Measurements from ENCODE around the gene IGDCC3.

- no peak for TF ChIP-seq PREB (CRISPR knock-in tag; IDR thresholded peaks at IDR 0.05; ENCODE audit: borderline replicate concordance)
- TF ChIP-seq NR3C1 (CRISPR knock-in tag; conservative IDR thresholded peaks at IDR 0.05; ENCODE audit: low read depth) = no peak
- TF ChIP-seq, protein P1, sequence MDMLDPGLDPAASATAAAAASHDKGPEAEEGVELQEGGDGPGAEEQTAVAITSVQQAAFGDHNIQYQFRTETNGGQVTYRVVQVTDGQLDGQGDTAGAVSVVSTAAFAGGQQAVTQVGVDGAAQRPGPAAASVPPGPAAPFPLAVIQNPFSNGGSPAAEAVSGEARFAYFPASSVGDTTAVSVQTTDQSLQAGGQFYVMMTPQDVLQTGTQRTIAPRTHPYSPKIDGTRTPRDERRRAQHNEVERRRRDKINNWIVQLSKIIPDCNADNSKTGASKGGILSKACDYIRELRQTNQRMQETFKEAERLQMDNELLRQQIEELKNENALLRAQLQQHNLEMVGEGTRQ (CRISPR knock-in tag; IDR thresholded peaks at IDR 0.05) = no peak
- peak; percentile 56; the same call in 1 of the 2 replicates for TF ChIP-seq CTCF (IDR thresholded peaks at IDR 0.05)
- TF ChIP-seq, protein P2, sequence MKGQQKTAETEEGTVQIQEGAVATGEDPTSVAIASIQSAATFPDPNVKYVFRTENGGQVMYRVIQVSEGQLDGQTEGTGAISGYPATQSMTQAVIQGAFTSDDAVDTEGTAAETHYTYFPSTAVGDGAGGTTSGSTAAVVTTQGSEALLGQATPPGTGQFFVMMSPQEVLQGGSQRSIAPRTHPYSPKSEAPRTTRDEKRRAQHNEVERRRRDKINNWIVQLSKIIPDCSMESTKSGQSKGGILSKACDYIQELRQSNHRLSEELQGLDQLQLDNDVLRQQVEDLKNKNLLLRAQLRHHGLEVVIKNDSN (CRISPR knock-in tag; IDR thresholded peaks at IDR 0.05) = no peak; the same call in 1 of the 2 replicates
- peak; percentile 81 for TF ChIP-seq MAX (CRISPR knock-in tag; IDR thresholded peaks at IDR 0.05)
- no peak for TF ChIP-seq RELA (CRISPR knock-in tag; IDR thresholded peaks at IDR 0.05; ENCODE audit: borderline replicate concordance)
- TF ChIP-seq, protein P3, sequence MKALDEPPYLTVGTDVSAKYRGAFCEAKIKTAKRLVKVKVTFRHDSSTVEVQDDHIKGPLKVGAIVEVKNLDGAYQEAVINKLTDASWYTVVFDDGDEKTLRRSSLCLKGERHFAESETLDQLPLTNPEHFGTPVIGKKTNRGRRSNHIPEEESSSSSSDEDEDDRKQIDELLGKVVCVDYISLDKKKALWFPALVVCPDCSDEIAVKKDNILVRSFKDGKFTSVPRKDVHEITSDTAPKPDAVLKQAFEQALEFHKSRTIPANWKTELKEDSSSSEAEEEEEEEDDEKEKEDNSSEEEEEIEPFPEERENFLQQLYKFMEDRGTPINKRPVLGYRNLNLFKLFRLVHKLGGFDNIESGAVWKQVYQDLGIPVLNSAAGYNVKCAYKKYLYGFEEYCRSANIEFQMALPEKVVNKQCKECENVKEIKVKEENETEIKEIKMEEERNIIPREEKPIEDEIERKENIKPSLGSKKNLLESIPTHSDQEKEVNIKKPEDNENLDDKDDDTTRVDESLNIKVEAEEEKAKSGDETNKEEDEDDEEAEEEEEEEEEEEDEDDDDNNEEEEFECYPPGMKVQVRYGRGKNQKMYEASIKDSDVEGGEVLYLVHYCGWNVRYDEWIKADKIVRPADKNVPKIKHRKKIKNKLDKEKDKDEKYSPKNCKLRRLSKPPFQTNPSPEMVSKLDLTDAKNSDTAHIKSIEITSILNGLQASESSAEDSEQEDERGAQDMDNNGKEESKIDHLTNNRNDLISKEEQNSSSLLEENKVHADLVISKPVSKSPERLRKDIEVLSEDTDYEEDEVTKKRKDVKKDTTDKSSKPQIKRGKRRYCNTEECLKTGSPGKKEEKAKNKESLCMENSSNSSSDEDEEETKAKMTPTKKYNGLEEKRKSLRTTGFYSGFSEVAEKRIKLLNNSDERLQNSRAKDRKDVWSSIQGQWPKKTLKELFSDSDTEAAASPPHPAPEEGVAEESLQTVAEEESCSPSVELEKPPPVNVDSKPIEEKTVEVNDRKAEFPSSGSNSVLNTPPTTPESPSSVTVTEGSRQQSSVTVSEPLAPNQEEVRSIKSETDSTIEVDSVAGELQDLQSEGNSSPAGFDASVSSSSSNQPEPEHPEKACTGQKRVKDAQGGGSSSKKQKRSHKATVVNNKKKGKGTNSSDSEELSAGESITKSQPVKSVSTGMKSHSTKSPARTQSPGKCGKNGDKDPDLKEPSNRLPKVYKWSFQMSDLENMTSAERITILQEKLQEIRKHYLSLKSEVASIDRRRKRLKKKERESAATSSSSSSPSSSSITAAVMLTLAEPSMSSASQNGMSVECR (CRISPR knock-in tag; IDR thresholded peaks at IDR 0.05; ENCODE audit: borderline replicate concordance) = no peak
- TF ChIP-seq, protein P4, sequence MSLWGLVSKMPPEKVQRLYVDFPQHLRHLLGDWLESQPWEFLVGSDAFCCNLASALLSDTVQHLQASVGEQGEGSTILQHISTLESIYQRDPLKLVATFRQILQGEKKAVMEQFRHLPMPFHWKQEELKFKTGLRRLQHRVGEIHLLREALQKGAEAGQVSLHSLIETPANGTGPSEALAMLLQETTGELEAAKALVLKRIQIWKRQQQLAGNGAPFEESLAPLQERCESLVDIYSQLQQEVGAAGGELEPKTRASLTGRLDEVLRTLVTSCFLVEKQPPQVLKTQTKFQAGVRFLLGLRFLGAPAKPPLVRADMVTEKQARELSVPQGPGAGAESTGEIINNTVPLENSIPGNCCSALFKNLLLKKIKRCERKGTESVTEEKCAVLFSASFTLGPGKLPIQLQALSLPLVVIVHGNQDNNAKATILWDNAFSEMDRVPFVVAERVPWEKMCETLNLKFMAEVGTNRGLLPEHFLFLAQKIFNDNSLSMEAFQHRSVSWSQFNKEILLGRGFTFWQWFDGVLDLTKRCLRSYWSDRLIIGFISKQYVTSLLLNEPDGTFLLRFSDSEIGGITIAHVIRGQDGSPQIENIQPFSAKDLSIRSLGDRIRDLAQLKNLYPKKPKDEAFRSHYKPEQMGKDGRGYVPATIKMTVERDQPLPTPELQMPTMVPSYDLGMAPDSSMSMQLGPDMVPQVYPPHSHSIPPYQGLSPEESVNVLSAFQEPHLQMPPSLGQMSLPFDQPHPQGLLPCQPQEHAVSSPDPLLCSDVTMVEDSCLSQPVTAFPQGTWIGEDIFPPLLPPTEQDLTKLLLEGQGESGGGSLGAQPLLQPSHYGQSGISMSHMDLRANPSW (CRISPR knock-in tag; conservative IDR thresholded peaks at IDR 0.05; ENCODE audit: low read depth) = no peak
- TF ChIP-seq ZNF317 (CRISPR knock-in tag; IDR thresholded peaks at IDR 0.05; ENCODE audit: borderline replicate concordance, low read depth) = no peak
- TF ChIP-seq NR2C2 (CRISPR knock-in tag; IDR thresholded peaks at IDR 0.05) = no peak
- TF ChIP-seq, protein P5, sequence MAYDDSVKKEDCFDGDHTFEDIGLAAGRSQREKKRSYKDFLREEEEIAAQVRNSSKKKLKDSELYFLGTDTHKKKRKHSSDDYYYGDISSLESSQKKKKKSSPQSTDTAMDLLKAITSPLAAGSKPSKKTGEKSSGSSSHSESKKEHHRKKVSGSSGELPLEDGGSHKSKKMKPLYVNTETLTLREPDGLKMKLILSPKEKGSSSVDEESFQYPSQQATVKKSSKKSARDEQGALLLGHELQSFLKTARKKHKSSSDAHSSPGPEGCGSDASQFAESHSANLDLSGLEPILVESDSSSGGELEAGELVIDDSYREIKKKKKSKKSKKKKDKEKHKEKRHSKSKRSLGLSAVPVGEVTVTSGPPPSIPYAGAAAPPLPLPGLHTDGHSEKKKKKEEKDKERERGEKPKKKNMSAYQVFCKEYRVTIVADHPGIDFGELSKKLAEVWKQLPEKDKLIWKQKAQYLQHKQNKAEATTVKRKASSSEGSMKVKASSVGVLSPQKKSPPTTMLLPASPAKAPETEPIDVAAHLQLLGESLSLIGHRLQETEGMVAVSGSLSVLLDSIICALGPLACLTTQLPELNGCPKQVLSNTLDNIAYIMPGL (CRISPR knock-in tag; IDR thresholded peaks at IDR 0.05) = no peak
- TF ChIP-seq, protein P6, sequence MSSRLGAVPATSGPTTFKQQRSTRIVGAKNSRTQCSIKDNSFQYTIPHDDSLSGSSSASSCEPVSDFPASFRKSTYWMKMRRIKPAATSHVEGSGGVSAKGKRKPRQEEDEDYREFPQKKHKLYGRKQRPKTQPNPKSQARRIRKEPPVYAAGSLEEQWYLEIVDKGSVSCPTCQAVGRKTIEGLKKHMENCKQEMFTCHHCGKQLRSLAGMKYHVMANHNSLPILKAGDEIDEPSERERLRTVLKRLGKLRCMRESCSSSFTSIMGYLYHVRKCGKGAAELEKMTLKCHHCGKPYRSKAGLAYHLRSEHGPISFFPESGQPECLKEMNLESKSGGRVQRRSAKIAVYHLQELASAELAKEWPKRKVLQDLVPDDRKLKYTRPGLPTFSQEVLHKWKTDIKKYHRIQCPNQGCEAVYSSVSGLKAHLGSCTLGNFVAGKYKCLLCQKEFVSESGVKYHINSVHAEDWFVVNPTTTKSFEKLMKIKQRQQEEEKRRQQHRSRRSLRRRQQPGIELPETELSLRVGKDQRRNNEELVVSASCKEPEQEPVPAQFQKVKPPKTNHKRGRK (CRISPR knock-in tag; IDR thresholded peaks at IDR 0.05; ENCODE audit: borderline replicate concordance) = no peak
Observed at GRCh38 chr15:65303687-65304380, 74.0 kb downstream of the IGDCC3 start.
